GM12865 (cell line): Measurements from ENCODE around the gene KANK3.
"Not testable (repeated sequence)": the region's sequence is repeated elsewhere in the genome, so short reads cannot be mapped to it uniquely, and the experiment has no call there.

Experiments
- DNase-seq: peaks from one replicate; pipeline ENCODE4 v3.0.0; 2010; ENCODE audit warnings: low read depth
- H3K4me3 ChIP-seq: 2 replicates; pipeline ENCODE4 v1.5.1; 2011; ENCODE audit warnings: mild to moderate bottlenecking, low read depth, low read length, control low read depth
- TF ChIP-seq, protein P1 (sequence below): IDR thresholded peaks from 2 replicates; pipeline ENCODE4 v1.5.1; 2011; ENCODE audit warnings: low read length, control low read depth, low read depth, inconsistent platforms; ENCODE audit not compliant: insufficient read depth; ENCODE audit errors: missing control alignments

The KANK3 gene

DNA sequence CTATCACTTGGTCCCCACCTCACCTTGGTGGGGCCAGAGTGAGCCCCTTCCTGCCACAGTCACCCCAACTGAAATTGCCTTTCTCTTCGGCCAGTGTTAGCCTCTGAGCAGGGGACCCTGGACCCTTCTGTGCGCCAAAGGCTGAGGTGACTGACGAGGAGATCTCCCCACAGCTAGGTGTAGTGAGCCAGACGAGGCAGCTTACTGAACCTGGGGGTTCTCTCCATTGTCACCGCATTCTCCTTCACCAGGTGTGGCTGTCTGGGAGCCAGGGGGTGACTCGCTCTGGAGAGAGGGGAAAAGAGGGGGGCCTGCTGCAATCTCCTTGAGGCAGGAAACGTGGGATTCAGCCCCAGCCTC lies 20.4 kb downstream of the KANK3 start:
- DNase-seq = no peak
- peak overlapping the region; percentile 86 for H3K4me3 ChIP-seq
- TF ChIP-seq, protein P1, sequence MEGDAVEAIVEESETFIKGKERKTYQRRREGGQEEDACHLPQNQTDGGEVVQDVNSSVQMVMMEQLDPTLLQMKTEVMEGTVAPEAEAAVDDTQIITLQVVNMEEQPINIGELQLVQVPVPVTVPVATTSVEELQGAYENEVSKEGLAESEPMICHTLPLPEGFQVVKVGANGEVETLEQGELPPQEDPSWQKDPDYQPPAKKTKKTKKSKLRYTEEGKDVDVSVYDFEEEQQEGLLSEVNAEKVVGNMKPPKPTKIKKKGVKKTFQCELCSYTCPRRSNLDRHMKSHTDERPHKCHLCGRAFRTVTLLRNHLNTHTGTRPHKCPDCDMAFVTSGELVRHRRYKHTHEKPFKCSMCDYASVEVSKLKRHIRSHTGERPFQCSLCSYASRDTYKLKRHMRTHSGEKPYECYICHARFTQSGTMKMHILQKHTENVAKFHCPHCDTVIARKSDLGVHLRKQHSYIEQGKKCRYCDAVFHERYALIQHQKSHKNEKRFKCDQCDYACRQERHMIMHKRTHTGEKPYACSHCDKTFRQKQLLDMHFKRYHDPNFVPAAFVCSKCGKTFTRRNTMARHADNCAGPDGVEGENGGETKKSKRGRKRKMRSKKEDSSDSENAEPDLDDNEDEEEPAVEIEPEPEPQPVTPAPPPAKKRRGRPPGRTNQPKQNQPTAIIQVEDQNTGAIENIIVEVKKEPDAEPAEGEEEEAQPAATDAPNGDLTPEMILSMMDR = no peak

DNA sequence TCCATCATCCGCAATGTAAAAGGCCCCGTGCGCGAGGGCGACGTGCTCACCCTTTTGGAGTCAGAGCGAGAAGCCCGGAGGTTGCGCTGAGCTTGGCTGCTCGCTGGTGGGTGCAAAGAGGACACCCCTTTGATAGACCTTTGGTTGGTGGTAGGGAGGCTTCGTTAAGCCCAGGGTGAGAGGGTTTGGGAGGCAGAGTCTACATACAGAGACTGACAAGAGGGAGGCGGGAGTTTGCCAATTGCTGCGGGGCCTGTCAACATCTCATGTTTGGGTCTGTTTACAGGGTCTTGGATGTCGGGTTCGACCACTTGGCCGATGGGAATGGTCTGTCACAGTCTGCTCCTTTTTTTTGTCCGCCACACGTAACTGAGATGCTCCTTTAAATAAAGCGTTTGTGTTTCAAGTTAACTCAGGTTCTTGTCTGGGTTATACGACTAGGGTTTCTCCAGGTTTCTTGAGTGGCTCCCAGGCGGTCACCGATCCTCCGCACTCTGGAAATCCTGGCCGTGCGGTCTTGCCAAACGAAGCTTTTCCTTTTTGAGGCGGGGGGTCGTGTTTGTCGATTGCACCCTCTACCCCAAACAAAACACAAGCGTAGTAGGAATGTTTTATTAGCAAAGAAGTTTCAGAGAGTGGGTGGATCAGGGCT lies 20.9 kb downstream of the KANK3 start:
- TF ChIP-seq, protein P1 = no peak
- peak; percentile 29 for DNase-seq
- H3K4me3 ChIP-seq = peak overlapping the region; percentile 86

DNA sequence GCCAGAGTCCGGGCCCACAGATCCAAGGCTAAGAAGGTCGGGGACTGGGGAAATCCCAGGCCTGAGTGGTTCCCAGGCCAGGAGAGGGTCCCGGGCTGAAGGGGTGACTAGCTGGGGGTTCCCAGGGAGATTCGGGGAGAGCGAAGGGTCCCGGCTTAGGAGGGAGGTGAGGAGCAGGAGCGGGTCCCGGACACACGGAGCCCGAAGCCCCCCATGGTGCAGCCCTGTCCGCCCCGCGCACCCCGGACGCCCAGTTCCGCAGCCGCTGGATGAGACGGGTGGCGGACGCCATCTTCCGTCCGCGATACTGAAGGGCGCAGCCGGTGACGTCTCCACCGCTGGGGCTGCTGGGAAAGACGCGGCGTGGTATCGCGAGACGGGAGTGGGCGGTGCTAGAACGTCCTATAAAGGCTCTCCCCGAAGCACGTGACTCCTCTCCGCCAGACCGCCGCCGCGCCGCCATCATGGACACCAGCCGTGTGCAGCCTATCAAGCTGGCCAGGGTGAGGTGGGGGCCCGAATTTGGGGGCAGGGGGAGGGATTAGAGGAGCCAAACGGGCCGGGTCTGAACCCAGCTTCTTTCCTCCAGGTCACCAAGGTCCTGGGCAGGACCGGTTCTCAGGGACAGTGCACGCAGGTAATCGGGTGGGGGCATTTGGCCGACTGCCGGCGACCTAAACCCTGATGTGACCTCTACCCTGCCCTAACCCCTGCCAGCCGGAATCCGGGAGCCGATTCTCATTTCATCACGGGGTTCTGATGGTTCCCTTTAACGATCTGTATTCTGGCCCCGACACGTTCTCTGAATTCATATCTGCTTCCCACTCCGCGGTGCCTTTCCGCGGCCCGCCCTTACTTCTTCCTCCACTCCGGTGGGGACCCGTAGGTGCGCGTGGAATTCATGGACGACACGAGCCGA lies 21.7 kb downstream of the KANK3 start, which contains the start of the genes NDUFA7 and RPS28:
NDUFA7 (minus strand) TSS at position 309 of the 919 bp plus-strand sequence; CDS start at position 292, 17 bp downstream.
RPS28 (plus strand) TSS at position 430 of the 919 bp plus-strand sequence; CDS start at position 465, 35 bp downstream.
- TF ChIP-seq, protein P1 = peak; percentile 29
- DNase-seq = peak; percentile 98
- H3K4me3 ChIP-seq = peak within 1 kb of the TSS; percentile 86

DNA sequence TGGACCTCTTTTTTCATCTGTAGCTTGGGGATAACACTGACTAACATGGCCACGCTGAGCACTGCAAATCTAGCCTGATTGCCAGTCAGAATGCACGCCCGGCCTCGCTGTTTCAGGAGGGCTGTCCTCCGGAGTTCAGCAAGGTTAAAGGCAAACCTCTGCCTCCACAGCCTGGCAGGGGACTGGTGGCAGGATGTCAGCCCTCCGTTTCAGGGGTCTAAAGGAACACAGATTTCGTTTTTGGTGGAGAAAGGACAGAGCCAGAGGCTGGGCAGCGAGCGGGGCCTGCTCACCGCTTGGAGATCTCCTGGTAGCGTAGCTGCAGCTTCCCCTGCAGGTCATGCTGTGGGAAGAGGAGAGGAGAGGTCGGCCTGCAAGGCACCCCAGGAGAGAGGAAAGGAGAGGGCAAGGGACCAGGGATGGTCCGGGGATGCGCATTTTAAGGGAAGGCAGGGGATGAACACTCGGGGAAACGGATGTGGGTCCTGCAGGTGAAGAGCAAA lies 22.4 kb downstream of the KANK3 start:
- TF ChIP-seq, protein P1 = no peak
- DNase-seq = peak; percentile 40
- H3K4me3 ChIP-seq = peak overlapping the region; percentile 86

DNA sequence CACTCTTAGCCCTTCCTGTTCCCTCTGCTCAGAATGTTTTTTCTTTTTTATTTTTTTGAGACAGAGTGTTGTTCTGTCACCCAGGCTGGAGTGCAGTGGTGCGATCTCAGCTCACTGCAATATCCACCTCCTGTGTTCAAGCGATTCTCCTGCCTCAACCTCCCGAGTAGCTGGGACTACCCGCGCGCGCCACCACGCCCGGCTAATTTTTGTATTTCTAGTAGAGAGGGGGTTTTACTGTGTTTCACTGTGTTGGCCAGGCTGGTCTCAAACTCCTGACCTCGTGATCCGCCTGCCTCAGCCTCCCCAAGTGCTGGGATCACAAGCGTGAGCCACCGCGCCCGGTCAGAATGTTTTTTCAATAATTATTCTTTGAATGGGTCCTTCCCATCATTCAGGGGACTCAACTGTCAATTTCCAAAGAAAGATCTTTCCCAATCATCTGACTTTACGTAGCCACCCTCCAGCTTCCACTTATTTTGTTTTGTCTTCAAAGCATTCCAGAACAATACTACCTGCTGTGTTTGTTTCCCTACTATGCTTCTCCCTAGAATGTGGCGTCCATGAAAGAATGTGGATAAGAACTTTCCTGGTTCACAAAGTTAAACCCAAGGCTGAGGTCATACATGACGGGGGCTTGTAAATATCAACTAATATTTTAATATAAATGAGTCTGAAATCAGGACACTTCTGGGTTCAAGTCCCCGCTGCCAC lies 23.1 kb downstream of the KANK3 start:
- no peak for DNase-seq
- TF ChIP-seq, protein P1 = no peak
- peak overlapping the region; percentile 86 for H3K4me3 ChIP-seq

DNA sequence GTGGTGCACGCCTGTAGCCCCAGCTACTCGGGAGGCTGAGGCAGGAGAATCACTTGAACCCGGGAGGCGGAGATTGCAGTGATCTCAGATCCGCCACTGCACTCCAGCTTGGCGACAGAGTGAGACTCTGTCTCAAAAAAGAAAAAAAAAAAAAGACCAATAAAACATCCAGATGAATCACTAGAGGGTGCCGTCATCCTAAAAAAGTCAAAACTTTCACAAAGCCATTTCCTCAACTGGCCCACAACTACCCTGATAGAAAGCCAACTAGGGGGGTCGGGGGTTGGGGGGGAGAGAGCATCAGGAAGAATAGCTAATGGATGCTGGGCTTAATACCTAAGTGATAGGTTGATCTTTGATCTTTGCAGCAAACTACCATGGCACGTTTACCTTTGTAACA lies 24.2 kb downstream of the KANK3 start:
- not testable (repeated sequence) for DNase-seq, H3K4me3 ChIP-seq
